ENCODE measurements around the gene C1orf146.

Gene C1orf146

GRCh38 chr1:92192246-92192645 lies 25.5 kb upstream of the C1orf146 start:
- TF ChIP-seq, protein P1, sequence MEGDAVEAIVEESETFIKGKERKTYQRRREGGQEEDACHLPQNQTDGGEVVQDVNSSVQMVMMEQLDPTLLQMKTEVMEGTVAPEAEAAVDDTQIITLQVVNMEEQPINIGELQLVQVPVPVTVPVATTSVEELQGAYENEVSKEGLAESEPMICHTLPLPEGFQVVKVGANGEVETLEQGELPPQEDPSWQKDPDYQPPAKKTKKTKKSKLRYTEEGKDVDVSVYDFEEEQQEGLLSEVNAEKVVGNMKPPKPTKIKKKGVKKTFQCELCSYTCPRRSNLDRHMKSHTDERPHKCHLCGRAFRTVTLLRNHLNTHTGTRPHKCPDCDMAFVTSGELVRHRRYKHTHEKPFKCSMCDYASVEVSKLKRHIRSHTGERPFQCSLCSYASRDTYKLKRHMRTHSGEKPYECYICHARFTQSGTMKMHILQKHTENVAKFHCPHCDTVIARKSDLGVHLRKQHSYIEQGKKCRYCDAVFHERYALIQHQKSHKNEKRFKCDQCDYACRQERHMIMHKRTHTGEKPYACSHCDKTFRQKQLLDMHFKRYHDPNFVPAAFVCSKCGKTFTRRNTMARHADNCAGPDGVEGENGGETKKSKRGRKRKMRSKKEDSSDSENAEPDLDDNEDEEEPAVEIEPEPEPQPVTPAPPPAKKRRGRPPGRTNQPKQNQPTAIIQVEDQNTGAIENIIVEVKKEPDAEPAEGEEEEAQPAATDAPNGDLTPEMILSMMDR (IDR thresholded peaks at IDR 0.05; ENCODE audit: low read depth, low read length) = no peak
- no peak for DNase-seq (ENCODE audit: extremely low read depth, low read depth)

DNA sequence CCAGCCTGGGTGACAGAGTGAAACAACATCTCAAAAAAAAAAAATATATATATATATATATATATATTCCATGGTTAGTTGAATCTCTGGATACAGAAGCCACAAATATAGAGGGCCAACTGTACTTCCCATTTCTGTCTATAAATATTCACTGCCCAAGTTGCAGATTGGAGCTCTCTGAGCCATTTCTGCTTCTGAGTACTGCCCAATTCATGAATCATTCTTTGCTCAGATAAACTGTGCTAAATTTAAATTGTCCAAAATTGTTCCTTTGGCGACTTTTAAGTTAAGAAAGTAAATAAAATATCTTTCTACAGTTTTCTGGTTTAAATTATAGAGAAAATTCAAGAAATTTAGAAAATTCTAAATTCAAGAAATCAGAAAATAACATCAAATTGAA lies 23.2 kb upstream of the C1orf146 start:
- TF ChIP-seq, protein P1 (IDR thresholded peaks at IDR 0.05; ENCODE audit: low read depth, low read length) = no peak
- DNase-seq (ENCODE audit: extremely low read depth, low read depth) = no peak

DNA sequence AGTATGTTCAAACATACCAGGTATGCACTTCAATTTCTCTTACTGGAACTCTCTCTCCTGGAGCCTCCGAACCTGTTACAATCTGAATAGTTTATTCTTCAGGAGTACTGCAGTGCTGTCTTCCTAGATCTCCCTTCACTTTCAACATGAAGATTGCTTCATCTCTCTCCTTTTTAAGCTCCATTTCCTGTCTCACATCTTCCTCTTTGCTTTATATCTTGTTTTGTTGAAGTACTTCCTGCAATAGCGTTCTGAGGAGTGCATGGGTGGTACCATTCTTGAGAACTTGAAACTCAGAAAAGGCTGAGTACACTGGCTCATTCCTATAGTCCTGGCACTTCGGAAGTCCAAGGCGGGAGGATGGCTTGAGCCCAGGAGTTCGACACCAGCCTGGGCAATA lies 15.7 kb upstream of the C1orf146 start:
- DNase-seq (ENCODE audit: extremely low read depth, low read depth) = no peak
- TF ChIP-seq, protein P1 (IDR thresholded peaks at IDR 0.05; ENCODE audit: low read depth, low read length) = no peak

DNA sequence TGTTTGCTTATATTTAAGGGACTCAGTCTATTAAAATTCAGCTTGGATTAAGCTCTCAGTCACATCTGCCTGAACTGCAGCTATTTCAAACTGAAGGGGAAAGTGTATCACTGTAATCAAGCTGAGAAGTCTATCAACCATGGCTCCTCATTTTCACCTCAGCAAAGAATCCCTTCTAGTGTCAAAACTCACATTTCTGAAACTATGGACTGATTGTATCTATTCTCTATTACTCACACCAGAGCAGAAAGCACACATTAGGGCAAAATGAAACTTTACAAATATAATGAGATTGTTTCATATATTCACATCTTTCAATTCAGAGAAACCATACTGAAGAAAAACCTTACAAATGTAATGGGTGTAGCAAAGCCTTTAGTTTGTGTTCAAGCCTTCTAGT lies 14.6 kb upstream of the C1orf146 start:
- TF ChIP-seq, protein P1 (IDR thresholded peaks at IDR 0.05; ENCODE audit: low read depth, low read length) = no peak
- DNase-seq (ENCODE audit: extremely low read depth, low read depth) = no peak

DNA sequence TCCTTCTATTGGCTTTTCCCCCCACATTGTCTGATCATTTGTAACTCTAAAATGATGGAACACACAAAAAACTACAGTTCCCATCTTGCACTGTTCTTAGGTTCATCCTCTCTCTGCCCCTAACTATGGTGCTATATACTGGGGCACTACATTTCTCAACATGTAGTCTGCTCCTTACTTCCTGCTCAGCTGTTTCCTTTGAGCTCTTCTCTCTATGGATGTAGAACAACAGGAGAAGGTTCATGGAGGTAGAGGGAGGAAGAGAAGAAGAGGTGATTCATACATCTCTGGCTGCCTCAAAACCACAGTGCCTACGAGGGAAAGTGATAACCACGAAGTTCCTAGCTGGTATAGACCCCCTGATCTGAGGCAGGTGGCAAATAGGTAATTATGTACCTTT lies 7.0 kb upstream of the C1orf146 start:
- DNase-seq (ENCODE audit: extremely low read depth, low read depth) = no peak

GRCh38 chr1:92211166-92211565 lies 6.5 kb upstream of the C1orf146 start:
- TF ChIP-seq, protein P1 (IDR thresholded peaks at IDR 0.05; ENCODE audit: low read depth, low read length) = no peak
- no peak for DNase-seq (ENCODE audit: extremely low read depth, low read depth)

More for the DNA sequence above, 7.0 kb upstream of the C1orf146 start:
- TF ChIP-seq, protein P1 (IDR thresholded peaks at IDR 0.05; ENCODE audit: low read depth, low read length) = no peak

DNA sequence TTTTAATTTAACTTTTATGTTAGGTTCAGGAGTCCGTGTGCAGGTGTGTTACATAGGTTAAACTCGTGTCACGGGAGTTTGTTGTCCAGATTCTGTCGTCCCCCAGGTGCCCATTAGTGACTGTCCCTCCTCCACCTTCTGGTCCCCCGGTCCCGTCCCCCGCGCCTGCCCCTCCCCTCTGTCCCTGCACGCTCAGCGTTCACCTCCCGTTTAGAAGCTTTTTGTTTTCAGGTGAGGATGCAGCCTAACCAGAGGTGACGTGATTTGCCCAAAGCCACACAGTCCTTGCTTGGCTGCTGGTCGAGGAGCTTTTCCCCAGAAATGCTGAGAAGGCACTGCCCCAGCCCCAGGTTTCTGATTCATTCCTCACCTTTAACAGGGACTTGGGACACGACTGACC lies 844 bp downstream of the C1orf146 start:
- DNase-seq (ENCODE audit: extremely low read depth, low read depth) = no peak
- TF ChIP-seq, protein P1 (IDR thresholded peaks at IDR 0.05; ENCODE audit: low read depth, low read length) = no peak

Measured in AG09319 (cell line).